ENCODE data around the gene HIVEP1.

- no peak for TF ChIP-seq CTCF (IDR thresholded peaks at IDR 0.05)
- no peak for TF ChIP-seq POLR2A (IDR thresholded peaks at IDR 0.05)
Measured at GRCh38 chr6:12017263-12017662, 5.2 kb downstream of the HIVEP1 start.

Data from prostate gland (tissue), 2 donors.